Stimulated activated CD4-positive, alpha-beta T cell treated with anti-CD3 and anti-CD28 coated beads, Interleukin-15, amount 100 ng/mL, for 24 hours (primary cell): ENCODE data around the gene PHC3.
"Not testable (repeated sequence)": the region's sequence is repeated elsewhere in the genome, so short reads cannot be mapped to it uniquely, and the experiment has no call there.

Experiments used
- DNase-seq: peaks from one replicate; pipeline ENCODE4 v3.0.0-alpha.2; 2020

PHC3 gene

GRCh38 chr3:170180908-170181885, at the start of gene PHC3:
PHC3 (minus strand) TSS chr3:170181733; CDS start chr3:170181715, 18 bp downstream.
- DNase-seq = peak; percentile 94

GRCh38 chr3:170228093-170228766, 46.7 kb upstream of the PHC3 start:
- DNase-seq = no peak

GRCh38 chr3:170226426-170226960, 45.0 kb upstream of the PHC3 start:
- DNase-seq = no peak

- DNase-seq = no peak
These were observed 43.6 kb upstream of the PHC3 start for GRCh38 chr3:170225166-170225565.

GRCh38 chr3:170222647-170223541, 41.4 kb upstream of the PHC3 start:
- DNase-seq = peak; percentile 56

GRCh38 chr3:170221924-170222646, 40.6 kb upstream of the PHC3 start, which contains the start of gene PRKCI:
PRKCI (plus strand) TSS chr3:170222424; CDS start chr3:170222670, 246 bp downstream.
- peak; percentile 95 for DNase-seq

GRCh38 chr3:170220871-170221270, 39.3 kb upstream of the PHC3 start:
- no peak for DNase-seq

- no peak for DNase-seq
These were observed 38.3 kb upstream of the PHC3 start for GRCh38 chr3:170219850-170220249.

GRCh38 chr3:170211668-170212067, 30.1 kb upstream of the PHC3 start:
- DNase-seq = no peak

GRCh38 chr3:170207717-170208116, 26.2 kb upstream of the PHC3 start:
- DNase-seq = no peak

- not testable (repeated sequence) for DNase-seq
These were observed 24.7 kb upstream of the PHC3 start for GRCh38 chr3:170206164-170206762.

- no peak for DNase-seq
These were observed 23.8 kb upstream of the PHC3 start for GRCh38 chr3:170205302-170205701.

GRCh38 chr3:170204509-170204908, 23.0 kb upstream of the PHC3 start:
- DNase-seq = no peak

GRCh38 chr3:170204023-170204472, 22.5 kb upstream of the PHC3 start:
- DNase-seq = no peak

GRCh38 chr3:170203457-170203856, 21.9 kb upstream of the PHC3 start:
- no peak for DNase-seq

GRCh38 chr3:170201527-170201926, 20.0 kb upstream of the PHC3 start:
- no peak for DNase-seq

GRCh38 chr3:170200987-170201386, 19.5 kb upstream of the PHC3 start:
- DNase-seq = no peak

- no peak for DNase-seq
These were observed 15.3 kb upstream of the PHC3 start for GRCh38 chr3:170196833-170197232.

- not testable (repeated sequence) for DNase-seq
These were observed 14.2 kb upstream of the PHC3 start for GRCh38 chr3:170195759-170196158.

GRCh38 chr3:170189398-170190256, 8.1 kb upstream of the PHC3 start:
- no peak for DNase-seq
